Trophoblast cell (in vitro differentiated cells and primary cell): ENCODE measurements around the gene SYT15B.
"Not testable (repeated sequence)": the region's sequence is repeated elsewhere in the genome, so short reads cannot be mapped to it uniquely, and the experiment has no call there.

Experiments
- DNase-seq, 2 donors: peaks; one replicate each; pipeline ENCODE4 v3.0.0-alpha.2; 2016
- H2AFZ ChIP-seq: 2 replicates; pipeline ENCODE4 v1.6.1; 2013; ENCODE audit warnings: low read length, moderate library complexity, mild to moderate bottlenecking; ENCODE audit not compliant: insufficient read depth, poor library complexity
- H2AK5ac ChIP-seq: 2 replicates; pipeline ENCODE4 v1.6.1; 2013; ENCODE audit warnings: mild to moderate bottlenecking, low read length
- H2BK120ac ChIP-seq: 2 replicates; pipeline ENCODE4 v1.6.1; 2013; ENCODE audit warnings: low read length, mild to moderate bottlenecking, moderate library complexity; ENCODE audit not compliant: insufficient read depth, poor library complexity
- H2BK12ac ChIP-seq: 2 replicates; pipeline ENCODE4 v1.6.1; 2013; ENCODE audit warnings: mild to moderate bottlenecking, low read length, moderate library complexity
- H2BK5ac ChIP-seq: 2 replicates; pipeline ENCODE4 v1.6.1; 2013; ENCODE audit warnings: low read length, low read depth, moderate library complexity, mild to moderate bottlenecking; ENCODE audit not compliant: poor library complexity
- H3K14ac ChIP-seq: 2 replicates; pipeline ENCODE4 v1.6.1; 2013; ENCODE audit warnings: mild to moderate bottlenecking, low read length
- H3K18ac ChIP-seq: 2 replicates; pipeline ENCODE4 v1.6.1; 2013; ENCODE audit warnings: mild to moderate bottlenecking, low read length
- H3K23ac ChIP-seq: 2 replicates; pipeline ENCODE4 v1.6.1; 2013; ENCODE audit warnings: low read length
- H3K27ac ChIP-seq: 2 replicates; pipeline ENCODE4 v1.5.1; 2013; ENCODE audit warnings: low read depth, mild to moderate bottlenecking, inconsistent platforms, low read length, moderate library complexity
- H3K27me3 ChIP-seq: 2 replicates; pipeline ENCODE4 v1.6.1; 2013; ENCODE audit warnings: inconsistent platforms, mild to moderate bottlenecking, low read length, moderate library complexity; ENCODE audit not compliant: insufficient read depth
- H3K36me3 ChIP-seq, 2 experiments: 1 replicate in 1 of 2; 2 replicates in 1 of 2; pipeline ENCODE4 v1.6.1; 2013; ENCODE audit warnings: low read length in 2 of 2, mild to moderate bottlenecking in 2 of 2, moderate library complexity in 1 of 2; ENCODE audit not compliant: insufficient read depth in 2 of 2, control insufficient read depth in 1 of 2
- H3K4ac ChIP-seq: 2 replicates; pipeline ENCODE4 v1.6.1; 2013; ENCODE audit warnings: low read depth, mild to moderate bottlenecking, low read length, moderate library complexity
- H3K4me1 ChIP-seq, 2 experiments: 1 replicate in 1 of 2; 2 replicates in 1 of 2; pipeline ENCODE4 v1.6.1; 2013; ENCODE audit warnings: low read length in 2 of 2, mild to moderate bottlenecking in 2 of 2, moderate library complexity in 1 of 2; ENCODE audit not compliant: insufficient read depth in 2 of 2, control insufficient read depth in 1 of 2
- H3K4me2 ChIP-seq: 2 replicates; pipeline ENCODE4 v1.6.1; 2013; ENCODE audit warnings: inconsistent platforms, mild to moderate bottlenecking, low read length, moderate library complexity
- H3K4me3 ChIP-seq: 2 replicates; pipeline ENCODE4 v1.5.1; 2013; ENCODE audit warnings: mild to moderate bottlenecking, low read depth, low read length, inconsistent platforms
- H3K79me1 ChIP-seq: one replicate; pipeline ENCODE4 v1.6.1; 2013; ENCODE audit warnings: low read length
- H3K79me2 ChIP-seq: 2 replicates; pipeline ENCODE4 v1.6.1; 2013; ENCODE audit warnings: low read length, mild to moderate bottlenecking; ENCODE audit not compliant: control insufficient read depth, insufficient read depth, poor library complexity
- H3K9ac ChIP-seq: 2 replicates; pipeline ENCODE4 v1.6.1; 2013; ENCODE audit warnings: mild to moderate bottlenecking, low read length
- H3K9me3 ChIP-seq: 2 replicates; pipeline ENCODE4 v1.6.1; 2013; ENCODE audit warnings: low read depth, mild to moderate bottlenecking, control low read depth, inconsistent platforms, low read length; ENCODE audit not compliant: insufficient read depth
- H4K12ac ChIP-seq: 2 replicates; pipeline ENCODE4 v1.6.1; 2013; ENCODE audit warnings: low read depth, mild to moderate bottlenecking, low read length, moderate library complexity
- H4K8ac ChIP-seq: 2 replicates; pipeline ENCODE4 v1.6.1; 2013; ENCODE audit warnings: low read depth, mild to moderate bottlenecking, low read length, moderate library complexity
- H4K91ac ChIP-seq: one replicate; pipeline ENCODE4 v1.6.1; 2013; ENCODE audit warnings: low read depth, mild to moderate bottlenecking, low read length, moderate library complexity
- WGBS: extraction: QIAGEN DNeasy Blood & Tissue Kit; methylation state at CpG from one replicate; pipeline ENCODE4 v1.1.7; 2013; ENCODE audit warnings: missing lambda C conversion rate; ENCODE audit not compliant: insufficient read length, insufficient coverage; ENCODE audit errors: extremely low coverage; 5-methylcytosine and 5-hydroxymethylcytosine counted together

The SYT15B gene

DNA sequence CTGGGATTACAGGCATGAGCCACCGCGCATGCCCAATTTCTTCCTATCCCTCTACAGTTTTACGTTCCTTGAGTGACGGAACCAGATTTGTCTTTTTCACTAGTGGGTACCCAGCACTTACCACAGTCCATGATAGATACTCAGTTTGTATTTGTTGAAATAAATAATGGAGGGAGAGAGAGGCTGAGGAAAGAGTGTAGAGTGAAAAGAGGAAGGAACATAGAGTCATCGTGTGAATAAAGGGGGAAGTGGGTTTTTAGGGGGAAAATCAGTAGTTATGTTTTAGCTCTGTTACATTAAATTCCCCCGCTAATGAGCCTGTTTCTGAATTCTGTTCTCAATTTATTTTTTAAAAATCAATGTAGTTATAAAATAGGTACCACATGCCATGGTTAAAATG lies 37.7 kb downstream of the SYT15B start:
- H3K4me2 ChIP-seq, H4K8ac ChIP-seq, DNase-seq, H2BK120ac ChIP-seq, H3K79me1 ChIP-seq, H2AFZ ChIP-seq, H4K12ac ChIP-seq, H4K91ac ChIP-seq, H2BK12ac ChIP-seq, H3K27me3 ChIP-seq, H3K9me3 ChIP-seq, H3K27ac ChIP-seq, H3K4ac ChIP-seq, H3K14ac ChIP-seq, H3K79me2 ChIP-seq, H3K18ac ChIP-seq, H2BK5ac ChIP-seq, H3K36me3 ChIP-seq, H3K9ac ChIP-seq, H3K23ac ChIP-seq, H3K4me1 ChIP-seq, H3K4me3 ChIP-seq, H2AK5ac ChIP-seq: not testable (repeated sequence)
- no CpG with 5 or more reads among the region's 6 CpGs for WGBS

DNA sequence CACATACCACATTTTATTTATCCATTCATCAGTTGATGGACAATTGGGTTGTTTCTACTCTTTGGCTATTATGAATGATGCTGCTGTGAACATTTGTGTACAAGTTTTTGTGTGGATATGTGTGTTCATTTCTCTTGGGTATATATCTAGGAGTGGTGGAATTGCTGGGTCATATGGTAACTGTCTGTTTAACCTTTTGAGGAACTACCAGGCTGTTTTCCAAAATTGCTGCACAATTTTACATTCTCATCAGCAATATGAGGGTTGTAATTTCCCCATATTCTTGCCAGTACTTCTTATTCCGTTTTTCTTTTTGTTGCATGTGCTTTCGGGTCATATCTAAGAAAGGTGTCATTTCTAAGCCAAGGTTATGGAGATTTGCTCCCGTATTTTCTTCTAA lies 38.3 kb downstream of the SYT15B start:
- H3K36me3 ChIP-seq, H2BK5ac ChIP-seq, H2BK120ac ChIP-seq, H3K23ac ChIP-seq, H4K91ac ChIP-seq, H3K4me3 ChIP-seq, H3K79me2 ChIP-seq, H2AFZ ChIP-seq, H3K18ac ChIP-seq, H3K4ac ChIP-seq, H3K27me3 ChIP-seq, H3K4me2 ChIP-seq, H2BK12ac ChIP-seq, H3K4me1 ChIP-seq, H4K12ac ChIP-seq, DNase-seq, H3K14ac ChIP-seq, H3K9me3 ChIP-seq, H3K27ac ChIP-seq, H3K9ac ChIP-seq, H2AK5ac ChIP-seq, H3K79me1 ChIP-seq, H4K8ac ChIP-seq: not testable (repeated sequence)
- no CpG with 5 or more reads among the region's 3 CpGs for WGBS

DNA sequence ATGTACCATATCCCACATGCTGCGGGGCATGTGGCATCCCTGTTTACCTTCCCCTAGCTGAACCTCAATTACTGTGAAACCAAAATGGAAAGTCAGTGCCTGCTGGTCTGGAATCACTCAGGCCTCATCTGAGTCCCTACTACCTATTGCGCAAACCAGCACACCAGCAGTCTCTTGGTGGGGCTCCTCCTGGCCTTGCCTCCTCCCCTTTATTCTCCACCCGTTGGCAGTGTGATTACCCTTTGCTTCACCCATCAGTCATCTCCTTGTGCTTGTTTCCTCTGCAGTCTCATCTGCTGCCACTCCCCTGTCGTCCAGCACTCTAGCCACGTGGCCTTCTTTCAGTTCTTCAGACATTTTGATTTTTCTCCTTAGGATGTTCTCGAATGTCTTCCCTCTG lies 39.3 kb downstream of the SYT15B start:
- not testable (repeated sequence) for H3K4me3 ChIP-seq
- WGBS, result no CpG with 5 or more reads among the region's 6 CpGs

DNA sequence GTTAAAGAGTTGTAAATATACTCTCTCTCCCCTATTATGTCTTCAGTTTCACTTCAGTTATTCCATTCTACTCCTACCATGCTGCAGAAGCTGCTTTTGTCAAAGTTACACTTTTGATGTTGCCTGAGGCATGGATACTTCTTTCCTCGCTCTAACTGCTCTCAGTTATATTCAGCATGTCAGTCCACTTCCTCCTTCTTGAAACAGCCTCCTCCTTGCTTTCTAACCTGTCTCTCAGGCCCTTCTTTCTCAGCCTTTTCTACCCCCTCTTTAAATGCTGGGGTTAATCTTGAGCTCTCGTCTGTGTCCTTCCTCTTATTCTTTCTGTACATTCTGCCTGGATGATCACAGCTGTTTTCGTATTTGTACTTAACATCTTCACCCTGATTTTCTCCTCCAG lies 40.0 kb downstream of the SYT15B start:
- not testable (repeated sequence) for H3K9me3 ChIP-seq, DNase-seq, H2AFZ ChIP-seq, H2BK12ac ChIP-seq, H2AK5ac ChIP-seq, H3K27ac ChIP-seq, H3K9ac ChIP-seq, H3K23ac ChIP-seq, H3K79me2 ChIP-seq, H3K4me3 ChIP-seq, H3K4me2 ChIP-seq, H4K12ac ChIP-seq, H3K27me3 ChIP-seq, H3K79me1 ChIP-seq, H3K4me1 ChIP-seq, H3K14ac ChIP-seq, H2BK120ac ChIP-seq, H4K8ac ChIP-seq, H4K91ac ChIP-seq, H2BK5ac ChIP-seq, H3K4ac ChIP-seq, H3K18ac ChIP-seq, H3K36me3 ChIP-seq
- no CpG with 5 or more reads among the region's 3 CpGs for WGBS

More for the DNA sequence above, 39.3 kb downstream of the SYT15B start:
- not testable (repeated sequence) for H3K27me3 ChIP-seq, H3K79me1 ChIP-seq, H3K27ac ChIP-seq, H3K18ac ChIP-seq, H3K9me3 ChIP-seq, H4K12ac ChIP-seq, H3K14ac ChIP-seq, H3K4ac ChIP-seq, DNase-seq, H3K4me2 ChIP-seq, H4K8ac ChIP-seq, H3K36me3 ChIP-seq, H2AFZ ChIP-seq, H2BK12ac ChIP-seq, H3K23ac ChIP-seq, H3K9ac ChIP-seq, H3K4me1 ChIP-seq, H2BK120ac ChIP-seq, H2AK5ac ChIP-seq, H2BK5ac ChIP-seq, H3K79me2 ChIP-seq, H4K91ac ChIP-seq
